GM19238 (cell line): Measurements from ENCODE around the gene LIN7B.
A peak's percentile ranks its signal among the peaks of the same experiment; 100 is the strongest.
"Not testable (repeated sequence)": the region's sequence is repeated elsewhere in the genome, so short reads cannot be mapped to it uniquely, and the experiment has no call there.

Source experiments
- DNase-seq: peaks from one replicate; pipeline ENCODE4 v3.0.0; 2011; ENCODE audit warnings: low spot score; ENCODE audit not compliant: insufficient read length

Gene LIN7B

DNA sequence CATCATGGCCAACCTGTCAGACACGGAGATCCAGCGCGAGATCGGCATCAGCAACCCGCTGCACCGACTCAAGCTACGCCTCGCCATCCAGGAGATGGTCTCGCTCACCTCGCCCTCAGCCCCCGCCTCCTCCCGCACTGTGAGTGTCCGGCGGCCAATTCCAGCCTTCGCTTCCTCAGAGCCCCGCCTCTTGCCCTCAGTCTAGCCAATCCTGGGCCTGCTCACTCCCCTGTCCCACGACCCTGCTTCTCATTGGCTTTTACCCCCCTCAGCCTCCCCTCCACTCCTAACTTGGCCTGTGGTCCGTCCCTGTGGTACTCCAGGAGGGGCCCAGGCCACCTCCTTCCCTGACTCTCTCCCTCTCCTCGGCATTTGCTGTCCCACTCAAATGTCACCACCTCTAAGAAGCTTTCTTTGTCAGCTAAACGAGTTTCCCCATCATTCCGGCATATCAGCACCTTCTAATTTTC lies 28.7 kb downstream of the LIN7B start:
- peak; percentile 76 for DNase-seq

- DNase-seq: peak; percentile 75
Observed at GRCh38 chr19:49145573-49146407, 31.6 kb downstream of the LIN7B start.

DNA sequence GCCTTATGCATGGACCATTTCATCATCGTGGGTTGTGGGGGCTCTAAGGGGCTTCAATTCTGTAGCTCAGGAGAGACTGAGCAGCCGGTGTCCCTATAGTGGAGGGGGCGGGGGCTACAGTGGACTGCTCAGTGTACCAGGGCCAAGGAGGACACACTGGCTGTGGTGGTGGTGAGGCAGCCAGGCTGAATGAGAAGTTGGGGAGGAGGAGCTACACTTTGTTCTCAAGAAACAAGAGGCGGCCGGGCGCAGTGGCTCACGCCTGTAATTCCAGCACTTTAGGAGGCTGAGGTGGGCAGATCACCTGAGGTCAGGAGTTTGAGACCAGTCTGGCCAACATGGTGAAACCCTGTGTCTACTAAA lies 32.2 kb downstream of the LIN7B start:
- not testable (repeated sequence) for DNase-seq

DNA sequence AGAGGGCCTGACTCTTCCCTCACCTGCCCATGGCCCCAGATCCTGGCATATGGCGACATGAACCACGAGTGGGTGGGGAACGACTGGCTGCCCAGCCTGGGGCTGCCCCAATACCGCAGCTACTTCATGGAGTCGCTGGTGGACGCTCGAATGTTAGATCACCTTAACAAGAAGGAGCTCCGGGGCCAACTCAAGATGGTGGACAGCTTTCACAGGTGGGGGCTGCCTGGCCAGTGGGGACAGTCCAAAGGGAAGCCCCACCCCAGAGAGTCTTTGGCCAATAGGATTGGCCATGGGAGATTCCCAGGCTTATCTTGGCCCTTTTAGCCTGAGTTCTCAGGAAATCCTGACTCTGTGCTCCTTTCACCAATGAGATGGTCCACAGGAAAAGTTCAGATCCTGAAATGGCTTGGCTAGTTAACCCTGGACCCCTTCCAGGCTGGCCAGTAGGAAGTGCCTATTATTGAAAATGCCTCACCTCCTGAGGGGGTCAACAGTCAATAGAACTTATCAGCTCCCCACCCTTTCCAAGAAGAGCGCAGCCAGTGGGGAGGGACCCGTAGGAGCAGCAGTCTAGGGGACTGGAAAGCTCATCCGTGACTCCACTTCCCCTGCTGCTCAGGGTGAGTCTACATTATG lies 34.0 kb downstream of the LIN7B start:
- no peak for DNase-seq

DNA sequence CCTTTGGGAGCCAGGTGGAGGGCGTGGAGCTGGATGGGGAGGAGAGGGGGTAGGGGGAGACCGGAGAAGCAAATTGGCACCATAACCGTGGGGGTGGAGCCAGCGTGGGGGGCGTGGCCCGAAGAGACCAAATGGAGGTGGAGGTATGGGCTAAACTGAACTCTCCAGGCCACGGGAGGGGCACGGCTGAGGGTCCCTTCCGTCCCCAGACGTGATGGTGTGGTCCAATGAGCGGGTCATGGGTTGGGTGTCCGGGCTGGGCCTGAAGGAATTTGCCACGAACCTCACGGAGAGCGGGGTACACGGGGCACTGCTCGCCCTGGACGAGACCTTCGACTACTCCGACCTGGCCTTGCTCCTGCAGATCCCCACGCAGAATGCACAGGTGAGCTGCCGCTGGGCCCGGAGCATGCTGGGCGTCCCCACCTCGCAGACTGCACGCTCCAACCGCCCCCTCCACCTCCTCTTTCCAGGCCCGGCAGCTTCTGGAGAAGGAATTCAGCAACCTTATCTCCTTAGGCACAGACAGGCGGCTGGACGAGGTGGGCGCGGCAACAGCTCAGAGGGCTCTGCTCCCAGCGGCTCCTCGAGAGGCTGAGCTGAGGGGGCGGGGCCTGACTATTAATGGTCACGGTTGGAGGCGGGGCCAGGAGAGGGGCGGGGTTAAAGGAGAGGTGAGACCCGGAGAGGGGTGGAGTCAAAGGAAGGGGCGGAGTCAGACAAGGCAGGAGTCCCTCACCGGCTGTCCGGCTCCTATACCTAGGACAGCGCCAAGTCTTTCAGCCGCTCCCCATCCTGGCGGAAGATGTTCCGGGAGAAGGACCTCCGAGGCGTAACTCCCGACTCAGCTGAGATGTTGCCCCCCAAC lies 34.8 kb downstream of the LIN7B start:
- DNase-seq: peak; percentile 67

DNA sequence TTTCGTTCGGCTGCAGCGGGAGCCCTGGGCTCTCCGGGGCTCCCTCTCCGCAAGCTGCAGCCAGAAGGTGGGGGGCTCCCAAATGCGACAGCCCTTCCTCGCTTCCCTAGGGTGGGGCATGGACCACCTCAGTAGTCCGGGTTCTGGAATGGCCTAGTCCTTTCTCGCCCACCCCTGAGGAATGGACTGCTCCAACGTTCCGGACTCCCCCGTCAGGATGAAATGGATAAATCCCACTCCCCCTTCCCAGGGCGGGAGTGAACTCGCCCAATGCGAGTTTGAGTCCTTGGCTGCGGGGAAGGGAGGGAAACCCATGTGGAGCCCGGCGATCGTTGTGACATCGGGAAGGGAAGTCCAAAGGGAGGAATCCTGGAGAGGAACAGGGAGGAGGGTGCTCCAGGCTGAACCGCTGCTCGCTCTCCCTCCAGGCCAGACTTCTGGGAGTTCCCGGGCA lies 35.5 kb downstream of the LIN7B start:
- no peak for DNase-seq

GRCh38 chr19:49150106-49150943 lies 36.2 kb downstream of the LIN7B start:
- DNase-seq: peak; percentile 52

GRCh38 chr19:49150944-49151243 lies 36.7 kb downstream of the LIN7B start:
- DNase-seq: no peak

GRCh38 chr19:49151267-49152118 lies 37.3 kb downstream of the LIN7B start:
- DNase-seq: no peak

DNA sequence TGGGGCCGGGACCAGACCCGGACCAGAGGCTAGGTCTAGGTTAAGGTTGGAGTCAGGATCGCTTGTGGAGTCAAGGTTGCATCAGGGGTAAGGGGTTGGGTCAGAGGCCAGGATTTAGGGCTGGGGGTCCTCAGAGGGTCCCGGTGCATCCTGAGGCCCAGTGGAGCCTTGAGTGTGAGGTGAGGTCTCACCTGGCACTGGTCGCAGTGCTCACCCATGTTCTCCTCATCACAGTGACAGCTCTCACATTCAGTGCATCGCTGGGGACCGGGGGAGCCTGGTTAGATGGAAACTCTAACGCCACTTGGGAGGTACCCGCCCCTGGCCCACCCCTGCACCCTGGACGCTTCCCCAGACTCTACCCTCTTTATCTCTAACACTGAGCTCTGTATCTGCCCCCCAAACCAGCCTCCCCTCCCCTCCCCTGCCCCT lies 38.0 kb downstream of the LIN7B start:
- DNase-seq: no peak

DNA sequence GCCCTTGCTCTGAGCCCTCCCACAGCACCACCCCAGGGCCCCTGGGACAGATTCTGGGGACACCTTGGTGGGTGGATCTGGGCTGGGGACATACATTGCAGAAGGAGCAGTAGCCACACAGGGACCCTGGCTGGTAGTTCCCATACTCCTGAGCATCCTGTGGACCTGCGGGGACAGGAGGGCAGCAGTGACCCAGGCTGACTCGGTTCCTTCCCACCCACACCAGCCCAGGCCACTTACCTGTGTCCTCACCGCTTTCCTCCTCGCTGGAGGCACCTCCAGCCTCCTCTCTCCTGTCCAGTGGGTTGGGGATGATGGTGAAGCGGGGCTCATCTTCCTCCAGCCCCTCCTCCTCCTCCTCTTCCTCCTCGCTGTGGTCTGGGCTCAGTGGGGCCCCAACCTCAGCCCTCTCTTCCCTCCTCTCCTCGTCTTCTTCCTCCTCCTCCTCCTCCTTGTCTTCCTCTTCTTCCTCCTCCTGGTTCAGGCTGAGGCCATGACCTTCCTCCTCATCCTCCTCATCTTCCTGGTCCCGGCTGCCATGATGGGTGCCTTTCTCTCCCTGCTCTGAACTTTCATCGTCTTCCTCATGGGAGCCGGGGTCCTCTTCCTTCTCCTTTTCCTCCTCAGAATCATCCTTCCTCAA lies 39.1 kb downstream of the LIN7B start:
- DNase-seq: no peak

- no peak for DNase-seq
Observed at GRCh38 chr19:49154279-49154678, 40.1 kb downstream of the LIN7B start.

DNA sequence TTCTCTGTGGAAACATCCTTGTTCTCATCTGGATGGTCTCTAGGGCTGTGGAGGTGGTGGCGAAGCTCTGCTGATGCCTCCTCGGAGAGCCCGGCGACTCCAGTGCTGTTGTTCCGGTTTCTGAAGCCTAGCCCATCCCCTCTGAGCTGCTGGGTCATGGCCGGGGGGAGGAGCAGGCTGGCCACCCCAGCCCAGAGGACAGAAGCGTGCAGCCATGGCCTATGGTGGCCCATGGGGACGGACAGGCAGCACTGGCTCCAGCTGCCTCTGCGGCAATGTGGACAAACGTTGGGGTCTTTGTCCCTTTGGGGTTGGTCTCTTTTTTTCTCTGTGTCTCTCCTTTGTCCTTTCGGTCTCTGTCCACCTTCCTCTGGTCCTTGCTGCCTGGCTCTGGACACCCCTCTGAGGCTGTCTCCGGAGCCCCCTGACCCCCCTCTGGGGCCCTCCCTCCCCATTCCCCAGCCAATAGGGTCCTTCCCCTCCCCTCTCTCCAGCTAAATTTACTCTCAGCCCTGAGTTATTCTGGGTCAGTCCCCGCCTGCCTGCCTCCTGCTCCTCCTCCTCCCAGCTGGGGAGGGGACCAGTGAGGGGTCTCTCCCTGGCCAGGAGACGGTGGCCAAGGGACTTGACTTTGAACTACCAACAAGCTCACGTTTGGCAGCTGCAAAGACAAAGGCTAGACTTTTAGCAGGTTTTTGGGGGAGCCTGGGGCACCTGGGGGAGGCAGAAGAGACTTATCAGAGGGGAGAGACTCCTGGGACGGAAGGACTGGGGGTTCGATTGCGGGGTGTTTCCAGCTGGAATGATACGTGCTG lies 41.0 kb downstream of the LIN7B start, which contains the start of gene HRC:
TSS of gene HRC (minus strand) at position 392 of the 815 bp plus-strand sequence. CDS start at position 233, 159 bp downstream.
- no peak for DNase-seq

DNA sequence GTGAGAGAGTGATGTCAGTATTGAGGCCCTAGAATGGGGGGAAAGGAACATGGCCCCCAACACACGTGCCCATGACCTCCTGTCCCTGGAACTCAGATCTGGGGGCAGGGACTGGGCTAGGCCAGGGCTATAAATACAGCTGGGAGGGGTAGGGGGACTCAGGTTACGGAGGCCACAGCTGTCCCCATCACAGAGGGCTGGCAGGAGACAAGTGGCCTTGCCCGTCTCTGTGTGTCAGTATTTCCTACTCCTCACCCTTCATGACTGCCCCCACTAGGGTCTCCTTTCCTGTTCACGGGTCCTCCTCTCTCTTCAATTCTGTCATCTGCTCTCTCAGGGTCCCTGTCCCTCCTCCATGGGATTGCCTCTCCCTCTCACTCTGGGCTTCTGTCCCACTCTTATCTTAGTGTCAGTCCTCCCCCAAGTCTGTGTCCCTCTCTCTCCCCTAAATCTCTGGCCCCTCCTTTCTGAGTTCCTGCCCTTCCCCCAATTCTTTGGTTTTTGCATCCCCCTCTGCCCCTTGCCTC lies 41.7 kb downstream of the LIN7B start:
- no peak for DNase-seq

GRCh38 chr19:49157445-49158224 lies 43.5 kb downstream of the LIN7B start, which contains the start of gene TRPM4:
Gene TRPM4 (plus strand): TSS chr19:49157792. CDS start chr19:49157867, 75 bp downstream.
- no peak for DNase-seq

GRCh38 chr19:49160450-49161189 lies 46.5 kb downstream of the LIN7B start:
- DNase-seq: no peak

GRCh38 chr19:49161987-49162386 lies 47.8 kb downstream of the LIN7B start:
- no peak for DNase-seq
